RPMI7951 (cell line): ENCODE results near the gene CPA3. TPM values are rescaled to one million over a fixed set of nuclear protein-coding genes. Genes with fewer than 3 reads are reported as not detected.

Experiments
- DNase-seq: peaks from one replicate; pipeline ENCODE4 v3.0.0-alpha.2; 2012; ENCODE audit warnings: low read depth
- total RNA-seq: library from RNA; depleted of rRNA; stranded (reverse); fragments of >200 nt; shearing (Covaris generic); gene quantifications from 2 replicates; pipeline ENCODE4 v1.2.3, GENCODE V29; 2014

CPA3 gene
- total RNA-seq, 1 experiment from 2014 or later = not detected

DNA sequence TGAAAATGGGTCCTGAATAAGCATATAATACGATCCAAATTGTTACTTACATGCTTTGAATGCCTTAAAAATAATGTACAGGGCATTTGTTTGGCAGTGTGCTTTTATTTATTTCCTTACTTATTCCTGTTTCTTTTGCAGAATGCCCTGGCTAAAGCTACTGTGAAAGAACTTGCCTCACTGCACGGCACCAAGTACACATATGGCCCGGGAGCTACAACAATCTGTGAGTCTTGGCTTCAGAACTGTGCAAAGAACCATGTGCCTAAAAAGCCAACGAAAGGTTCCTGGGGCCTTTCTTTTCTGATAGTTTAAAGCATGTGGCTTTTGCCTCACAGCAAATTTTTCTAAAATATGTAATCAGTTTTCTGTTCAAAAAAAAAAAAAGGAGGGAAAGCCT is 7.8 kb upstream of the CPA3 start:
- DNase-seq = no peak

DNA sequence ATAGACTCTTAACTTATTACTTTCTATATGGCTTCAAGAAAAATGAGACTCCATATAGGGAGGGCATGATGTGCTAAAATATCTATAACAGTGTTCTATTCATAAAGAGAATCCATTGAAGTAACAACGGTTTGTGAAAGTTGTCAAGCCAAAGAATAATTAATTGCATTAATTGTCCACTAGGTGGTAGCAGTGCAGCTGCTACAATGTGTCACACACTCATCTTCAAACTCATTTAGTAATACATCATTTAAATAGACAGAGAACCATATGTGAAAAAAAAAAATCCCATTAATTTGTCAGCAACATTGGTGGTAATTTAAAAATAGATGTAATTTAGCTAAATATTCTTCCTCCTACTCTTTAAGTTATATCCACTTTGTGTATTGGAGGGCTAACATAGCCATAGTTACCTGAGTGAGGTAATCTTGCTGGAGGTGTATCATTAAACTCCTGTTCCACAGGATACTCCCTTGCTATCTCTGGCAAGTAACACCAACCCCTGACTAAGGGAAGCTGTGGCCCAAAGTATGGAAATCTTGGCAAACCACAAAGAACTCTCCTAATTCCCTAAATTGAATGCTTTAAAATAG is 3.7 kb upstream of the CPA3 start:
- DNase-seq = peak; percentile 37

DNA sequence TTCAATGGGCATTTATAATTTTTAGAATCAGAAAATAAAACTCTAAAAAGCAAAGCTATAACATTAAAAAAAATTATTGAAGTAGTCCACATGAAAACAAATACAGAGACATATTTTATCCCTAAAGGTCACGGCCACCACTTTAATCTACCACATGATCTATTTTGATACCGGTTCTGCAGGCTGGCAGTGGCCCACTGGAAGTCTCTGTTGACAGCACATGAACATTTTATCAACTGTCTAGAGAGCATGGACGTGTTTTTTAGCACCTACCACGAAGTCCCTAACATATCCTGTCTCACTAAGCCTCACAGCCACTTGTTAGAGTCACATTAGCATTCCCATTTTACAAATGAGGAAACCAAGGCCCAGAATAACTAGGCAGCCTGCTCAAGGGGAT is 1.8 kb upstream of the CPA3 start:
- no peak for DNase-seq

DNA sequence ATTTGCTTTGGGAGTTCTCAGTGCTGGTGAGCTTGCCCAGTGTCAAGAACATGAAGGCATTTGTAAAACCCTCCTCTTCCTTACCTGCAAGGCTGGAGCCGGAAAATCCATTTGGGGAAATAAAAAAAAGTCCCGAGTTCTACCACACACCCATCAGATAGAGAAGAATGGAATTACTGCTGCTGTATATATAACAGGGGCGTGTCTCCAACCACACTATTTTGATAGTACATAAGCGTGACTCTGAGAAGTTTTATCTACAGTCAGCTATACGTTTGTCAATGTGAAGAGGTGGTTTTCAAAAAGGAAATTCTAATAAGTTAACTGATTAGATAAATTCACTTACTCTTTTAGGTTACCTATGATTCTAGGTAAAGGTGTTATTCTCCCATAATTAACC is 1.3 kb upstream of the CPA3 start:
- DNase-seq = no peak

DNA sequence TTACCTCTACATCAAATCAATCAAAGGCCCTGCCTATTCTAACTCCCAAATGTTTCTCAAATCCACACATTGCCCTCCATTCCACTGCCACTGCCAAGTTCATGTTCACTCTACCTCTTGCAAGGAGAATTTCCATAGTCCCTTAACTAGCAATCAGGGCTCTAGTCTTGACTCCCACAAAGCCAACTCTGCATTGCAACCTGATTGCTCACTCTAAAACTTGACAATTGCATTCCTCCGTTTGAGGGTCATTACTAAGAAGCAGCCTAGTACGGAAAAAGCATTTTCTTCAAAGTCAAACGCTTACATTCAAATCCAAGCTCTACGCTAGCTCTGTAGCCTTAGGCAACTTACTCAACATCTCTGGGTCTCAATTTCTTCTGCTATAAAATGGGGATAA is 1.2 kb downstream of the CPA3 start:
- peak; percentile 36 for DNase-seq

DNA sequence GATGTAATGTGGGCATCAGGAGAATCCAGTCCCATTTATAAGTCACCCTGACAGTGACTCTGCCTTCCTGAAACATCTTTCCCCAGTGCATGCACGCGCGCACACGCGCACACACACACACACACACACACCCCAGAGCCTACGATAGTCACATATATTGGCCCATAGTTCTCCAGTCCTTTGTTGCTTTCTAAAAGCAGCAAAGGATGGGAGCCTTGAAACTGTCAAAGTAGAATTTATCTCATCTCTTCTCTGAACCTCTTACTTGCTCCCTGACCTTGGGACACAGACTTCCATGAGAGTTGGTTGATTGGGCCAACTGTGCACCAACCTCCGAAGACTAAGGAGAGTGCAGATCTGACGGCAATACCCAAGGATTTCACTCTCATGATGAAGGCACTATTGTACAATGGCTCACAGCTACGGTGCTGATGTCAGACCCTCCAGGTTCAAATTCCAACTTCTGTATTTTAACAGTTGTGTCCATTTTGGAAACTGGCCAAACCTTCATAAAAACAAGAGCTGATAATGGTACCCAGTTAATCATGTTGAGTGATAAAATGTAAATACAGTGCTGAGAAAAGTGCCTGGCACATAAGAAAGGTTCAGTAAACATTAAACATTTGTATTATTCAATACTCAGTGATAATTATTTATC is 8.3 kb downstream of the CPA3 start:
- DNase-seq = no peak

DNA sequence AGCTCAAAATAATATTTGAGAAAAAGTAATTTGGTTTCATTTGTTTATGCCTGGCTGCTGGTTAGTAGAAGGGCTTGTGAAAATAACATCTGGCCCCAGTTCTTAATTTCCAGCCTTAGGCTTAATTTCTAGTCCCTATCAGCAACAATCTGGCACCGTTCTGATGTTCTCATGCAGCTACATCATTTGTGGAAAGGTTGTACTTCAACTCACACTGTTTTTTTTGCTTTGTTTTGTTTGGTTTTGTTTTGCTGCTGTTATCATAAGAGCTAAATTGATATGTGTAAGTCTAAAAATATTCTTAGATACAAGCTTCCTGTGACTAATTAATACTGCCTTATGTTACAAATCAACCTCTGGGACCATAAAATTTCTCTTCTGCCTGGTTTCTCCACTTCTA is 8.9 kb downstream of the CPA3 start:
- DNase-seq = peak; percentile 3

DNA sequence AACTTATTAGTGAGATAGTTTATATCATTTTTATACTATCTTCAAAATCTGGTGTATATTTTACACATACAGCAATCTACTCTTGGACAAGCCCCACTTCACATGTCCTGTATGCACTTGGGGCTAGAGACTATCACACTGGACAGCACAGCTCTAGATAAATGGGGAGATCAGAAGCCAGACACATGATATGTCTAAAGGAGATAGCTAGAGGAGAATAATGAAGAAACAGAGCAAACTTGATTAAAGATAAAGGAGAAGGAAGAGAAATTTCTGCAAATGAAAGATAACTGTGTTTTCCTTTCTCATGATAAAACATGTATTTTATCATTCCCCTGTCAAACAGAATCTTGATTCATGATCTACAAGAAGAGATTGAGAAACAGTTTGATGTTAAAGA is 13.0 kb downstream of the CPA3 start:
- DNase-seq = no peak

DNA sequence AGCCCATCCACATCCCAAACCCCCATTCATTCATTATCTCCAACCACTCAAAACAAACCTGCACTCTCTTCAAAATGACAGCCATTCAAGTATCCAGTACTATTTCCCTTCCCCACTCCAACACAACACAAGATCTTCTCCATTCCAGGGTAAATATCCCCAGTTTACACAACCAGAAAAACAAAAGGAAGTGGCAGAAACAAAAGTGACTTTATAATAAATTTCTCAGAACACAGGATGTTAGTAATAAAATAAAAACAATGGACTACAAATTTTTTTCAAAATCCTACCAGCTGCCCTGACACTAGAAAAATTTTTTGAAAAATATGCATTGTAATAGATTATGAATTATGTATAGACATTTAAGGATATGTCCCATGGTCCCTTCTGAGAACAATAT is 14.2 kb downstream of the CPA3 start:
- no peak for DNase-seq

DNA sequence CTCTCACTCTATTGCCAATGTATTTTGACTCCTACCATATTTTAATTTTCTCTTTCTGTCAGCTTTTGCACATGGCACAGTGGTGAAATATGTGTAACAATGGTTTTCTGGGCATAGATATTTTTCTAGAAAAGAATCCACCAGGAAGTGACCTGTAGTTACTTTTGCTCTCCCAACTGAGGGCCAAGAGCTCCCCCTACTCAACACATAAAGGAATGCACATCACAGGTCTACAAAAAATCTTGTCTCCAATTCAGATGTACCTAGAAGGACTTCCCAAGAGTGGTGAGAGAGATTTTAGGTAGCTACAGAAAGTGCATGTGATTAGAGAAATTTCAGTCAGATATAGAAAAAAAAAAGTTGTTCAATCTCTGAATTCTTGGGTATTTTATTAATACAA is 15.6 kb downstream of the CPA3 start:
- DNase-seq = peak; percentile 4

DNA sequence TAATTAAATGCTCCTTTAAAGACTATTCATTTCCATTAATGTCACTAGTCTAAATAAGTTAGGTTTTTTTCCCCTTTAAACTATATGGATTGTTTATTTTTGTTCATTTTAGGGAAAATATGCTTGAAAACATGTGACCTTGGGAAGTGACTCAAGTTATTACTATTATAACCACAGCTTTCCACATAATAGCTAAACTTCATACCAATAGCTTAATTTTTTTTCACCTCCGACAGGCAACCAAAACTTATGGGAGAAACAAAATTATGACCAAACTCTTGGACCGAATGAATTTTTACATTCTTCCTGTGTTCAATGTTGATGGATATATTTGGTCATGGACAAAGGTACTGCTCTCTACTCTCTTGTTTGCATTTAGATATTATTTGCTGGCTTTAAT is 16.2 kb downstream of the CPA3 start:
- DNase-seq = no peak

DNA sequence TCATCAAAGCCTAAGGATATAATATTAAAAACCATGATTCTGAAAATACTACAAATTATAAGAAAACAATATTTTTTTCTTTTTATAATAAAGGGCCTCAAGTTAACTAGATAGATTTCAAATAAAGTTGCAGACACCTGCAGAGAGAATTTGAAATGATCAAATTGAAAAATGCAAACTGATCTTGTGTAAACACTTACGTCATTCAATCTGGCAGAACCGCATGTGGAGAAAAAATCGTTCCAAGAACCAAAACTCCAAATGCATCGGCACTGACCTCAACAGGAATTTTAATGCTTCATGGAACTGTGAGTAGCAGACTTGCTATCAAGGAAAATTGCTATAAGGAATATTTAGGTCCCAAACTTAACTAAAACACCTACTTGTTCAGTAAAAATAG is 17.2 kb downstream of the CPA3 start:
- DNase-seq = no peak

DNA sequence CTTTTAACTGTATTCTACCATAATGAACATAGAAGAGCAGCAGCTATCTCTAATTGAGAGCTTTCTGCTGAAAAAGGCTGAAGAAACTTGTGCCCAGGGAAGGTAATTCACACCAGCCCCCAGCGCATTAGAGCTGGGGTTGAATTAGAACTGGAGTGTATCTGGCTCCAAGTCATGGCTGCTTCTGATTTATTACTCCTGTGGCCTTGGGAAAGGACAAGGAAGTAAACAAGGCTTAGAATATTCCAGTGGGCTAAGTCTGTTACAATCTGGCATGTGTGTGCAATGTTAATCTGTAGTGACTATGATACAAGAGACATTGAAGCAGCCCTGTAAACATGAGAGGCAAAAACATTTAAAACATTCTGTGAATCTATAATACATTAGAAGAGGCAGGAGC is 18.1 kb downstream of the CPA3 start:
- DNase-seq = no peak

DNA sequence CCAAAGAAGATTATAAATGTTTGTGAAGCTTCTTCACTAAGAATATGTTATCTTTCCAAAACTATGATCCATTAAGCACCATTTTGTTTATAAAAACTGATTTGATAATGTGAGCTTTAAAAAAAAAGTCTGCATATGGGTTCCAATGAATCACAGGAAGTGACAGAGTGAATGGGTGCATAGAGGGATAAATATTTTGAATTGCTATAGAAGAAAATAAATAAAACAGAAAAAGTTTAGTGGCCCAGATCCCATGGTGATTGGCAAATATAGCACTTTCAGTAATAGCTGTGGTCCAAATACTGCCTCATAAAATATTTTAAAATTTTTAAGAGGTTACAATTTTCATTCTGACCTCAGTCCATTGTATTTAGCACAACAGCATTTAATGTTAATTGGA is 19.2 kb downstream of the CPA3 start:
- DNase-seq = no peak

DNA sequence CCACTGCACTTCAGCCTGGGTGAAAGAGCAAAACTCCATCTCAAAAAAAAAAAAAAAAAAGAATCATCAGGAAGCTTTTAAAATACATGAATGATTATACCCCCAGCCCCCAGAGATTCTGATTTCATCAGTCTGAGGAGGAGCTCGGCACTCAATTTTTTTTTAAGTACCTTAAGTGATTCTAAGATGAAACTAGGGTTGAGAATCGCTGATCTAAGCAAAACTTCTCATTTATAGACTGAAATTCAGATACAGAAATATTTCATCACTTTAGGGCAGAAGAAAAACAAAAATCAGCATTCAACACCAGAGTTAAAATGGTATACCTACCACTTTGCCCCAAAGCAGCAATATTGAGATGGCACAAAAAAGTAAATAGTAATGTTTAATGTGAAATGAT is 24.7 kb downstream of the CPA3 start:
- no peak for DNase-seq

DNA sequence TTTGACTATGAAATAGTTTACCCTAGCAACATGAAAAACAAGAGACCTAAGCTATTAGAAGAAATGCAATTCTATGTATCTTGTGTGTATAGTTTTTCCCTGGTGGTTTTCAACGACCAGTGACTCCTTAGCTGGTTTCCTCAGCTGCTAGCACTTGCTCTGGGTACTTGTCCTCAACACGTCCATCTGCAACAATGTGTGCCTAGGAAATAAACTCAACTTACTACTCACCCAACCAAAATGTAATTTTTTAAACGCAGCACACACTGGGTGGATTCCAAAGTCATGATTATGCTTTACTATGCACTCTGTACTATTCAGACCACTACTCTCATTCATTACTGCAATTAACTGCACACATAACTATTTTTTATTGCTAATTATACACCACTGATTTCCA is 31.0 kb downstream of the CPA3 start:
- no peak for DNase-seq

DNA sequence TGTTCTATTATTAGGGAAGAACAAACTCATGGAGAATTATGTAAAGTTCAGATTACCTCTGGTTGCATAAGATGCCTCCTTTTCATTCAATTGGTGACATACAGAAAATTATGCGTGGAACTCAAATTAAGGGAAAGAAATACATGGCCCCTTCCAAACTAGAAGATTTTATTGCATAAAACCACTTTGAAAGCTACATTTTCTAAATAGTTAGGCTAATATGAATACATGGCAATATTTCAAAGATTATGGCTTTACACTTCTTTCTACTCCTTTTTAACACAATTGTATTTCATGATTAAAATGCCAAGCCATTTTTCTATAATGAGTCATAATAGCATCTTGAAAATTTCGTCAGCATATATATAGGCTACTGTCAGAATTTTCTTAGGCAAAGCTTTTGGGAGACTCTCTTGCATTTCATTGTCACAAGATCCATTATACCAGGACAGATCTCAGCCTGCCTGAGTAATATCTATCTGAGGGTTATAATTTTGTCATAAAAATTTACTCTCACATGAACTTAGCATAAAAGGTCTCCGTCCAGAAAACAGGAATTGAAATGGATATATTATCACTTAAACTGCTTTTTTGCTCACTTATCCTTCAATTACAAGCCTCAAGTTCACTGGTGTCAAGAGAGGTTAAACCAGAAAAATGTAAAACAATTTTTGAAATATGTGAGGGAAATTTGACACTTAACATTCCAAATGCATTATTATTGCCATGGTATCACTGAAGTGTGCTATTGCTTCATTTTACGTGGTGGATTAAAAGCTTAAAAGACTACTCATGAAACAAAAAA is 37.1 kb downstream of the CPA3 start:
- DNase-seq = no peak

DNA sequence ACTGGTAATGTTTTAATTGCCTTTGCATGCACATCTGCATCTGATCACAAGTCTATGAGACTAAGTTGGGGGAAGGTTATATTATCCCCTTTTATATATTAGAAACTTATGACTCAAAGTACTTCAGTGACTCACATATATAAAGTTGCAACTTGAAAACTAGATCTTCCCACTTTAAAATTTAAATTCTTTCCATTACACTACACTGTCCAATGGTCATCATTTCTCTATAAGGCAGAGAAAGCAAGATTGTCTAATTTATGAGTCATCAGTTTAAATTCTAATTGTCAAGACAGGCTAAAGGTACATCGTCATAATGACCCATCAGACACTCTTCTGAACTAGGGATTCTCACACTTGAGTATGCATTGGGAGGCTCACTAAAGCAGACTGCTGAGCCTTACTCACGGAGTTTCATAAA is 37.9 kb downstream of the CPA3 start:
- DNase-seq = no peak

DNA sequence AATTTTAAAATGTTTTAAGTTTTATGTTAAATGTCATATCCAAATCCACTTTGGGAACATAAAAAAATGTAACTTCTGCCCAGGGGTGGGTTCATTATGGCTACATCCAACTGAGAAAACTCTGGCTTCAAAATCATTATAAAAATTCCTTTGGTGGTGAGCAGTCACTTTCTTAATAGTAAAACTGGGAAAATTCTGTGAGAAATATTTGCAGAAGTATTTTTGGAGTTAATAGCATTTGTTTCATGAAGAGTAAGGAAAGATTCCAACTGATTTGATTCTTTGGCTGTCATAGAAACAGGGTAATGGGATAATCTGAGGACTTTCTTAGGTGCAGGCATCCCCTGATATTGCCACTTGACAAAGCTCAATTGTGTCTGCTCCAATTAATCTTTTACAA is 38.8 kb downstream of the CPA3 start:
- DNase-seq = no peak

DNA sequence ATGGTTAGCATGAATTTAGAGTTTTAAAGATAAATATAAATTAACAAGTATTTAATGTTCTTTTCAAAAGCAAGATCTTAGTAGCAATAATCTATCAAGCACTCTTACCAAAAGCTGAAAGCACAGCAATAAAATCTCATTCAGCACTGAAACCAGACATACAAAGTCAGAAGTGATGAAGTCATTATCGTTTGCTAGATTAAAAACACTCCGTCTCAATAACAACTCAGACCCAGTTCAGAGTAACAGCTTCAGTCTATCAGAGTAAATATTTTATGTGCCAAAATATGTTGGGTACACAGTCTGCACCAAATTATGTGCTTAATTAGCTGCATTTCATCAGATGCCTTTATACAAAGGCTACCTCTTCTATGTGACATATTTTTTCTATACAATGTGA is 41.6 kb downstream of the CPA3 start:
- DNase-seq = no peak

DNA sequence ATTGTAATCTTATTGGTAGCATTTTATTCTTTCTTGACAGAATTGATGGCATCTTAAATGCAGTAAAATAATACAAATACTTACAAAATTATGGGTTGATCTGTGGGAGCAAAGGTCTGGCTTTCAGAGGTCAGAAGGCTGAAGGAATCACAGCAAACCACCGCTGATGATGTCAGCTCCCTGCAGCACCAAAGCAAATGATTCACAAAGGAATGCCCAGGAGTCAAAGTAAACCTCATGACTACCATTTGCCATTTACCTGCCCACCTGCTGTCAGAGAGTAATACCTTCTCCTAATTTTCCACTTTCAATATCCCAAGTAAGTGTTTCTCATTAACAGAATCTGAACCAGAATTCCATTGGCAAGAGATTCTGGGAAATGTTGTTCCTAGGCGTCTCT is 46.1 kb downstream of the CPA3 start:
- no peak for DNase-seq

DNA sequence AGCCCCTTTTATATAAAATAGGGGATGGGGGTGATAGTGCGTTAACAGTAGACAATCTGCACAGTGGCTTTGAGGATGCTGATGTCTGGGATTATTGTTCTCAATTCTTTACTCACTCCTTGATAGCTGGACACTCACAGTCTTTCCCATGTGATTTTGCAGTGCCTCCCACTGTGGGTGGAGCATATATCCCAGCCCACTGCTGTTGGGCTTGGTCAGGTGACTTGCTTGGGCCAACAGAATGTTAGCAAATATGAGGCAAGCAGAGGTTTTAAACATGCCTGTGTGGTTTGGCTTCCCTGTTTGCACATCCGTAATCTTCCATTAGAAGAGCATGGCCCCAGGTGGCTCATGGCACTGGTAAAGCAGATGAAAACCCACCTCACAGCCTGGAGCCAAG is 46.5 kb downstream of the CPA3 start:
- DNase-seq = peak; percentile 11

DNA sequence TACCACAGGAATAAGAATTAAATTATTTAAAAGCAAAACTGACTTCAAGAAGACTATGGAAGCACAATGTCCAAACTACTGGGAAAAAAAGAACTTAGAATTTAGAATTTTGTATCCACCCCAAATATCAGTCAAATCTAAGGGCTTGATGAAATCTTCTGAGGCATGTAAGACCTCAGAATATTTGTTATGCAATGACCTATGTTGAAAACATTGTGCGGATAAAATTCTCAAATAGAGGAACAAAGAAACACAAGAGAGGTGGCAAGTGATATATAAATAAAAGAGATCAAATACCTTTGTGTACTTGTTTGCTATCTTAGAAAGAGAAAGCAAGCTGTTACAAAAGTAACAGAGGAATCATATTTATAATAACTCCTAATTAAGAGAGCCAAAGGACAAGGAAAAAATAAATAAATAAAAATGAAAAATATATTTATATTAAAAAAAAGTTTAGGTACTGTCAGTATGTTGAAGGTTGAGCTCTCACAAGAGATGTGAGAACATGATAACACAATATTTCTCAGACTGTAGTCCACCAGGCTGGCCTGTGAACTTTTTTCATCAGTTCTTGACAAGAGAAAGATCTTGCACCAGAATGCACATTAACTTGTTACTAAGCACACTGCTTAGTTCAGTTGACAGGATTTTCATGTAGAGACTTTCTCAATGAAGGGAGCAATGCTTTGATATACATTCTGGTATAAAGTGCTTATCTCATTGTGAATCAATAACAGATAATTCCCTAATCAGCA is 50.0 kb downstream of the CPA3 start:
- no peak for DNase-seq
